GM10248 (cell line): ENCODE results near the gene PIK3C2A.
"Not testable (repeated sequence)": the region's sequence is repeated elsewhere in the genome, so short reads cannot be mapped to it uniquely, and the experiment has no call there.

Source experiments
- CTCF ChIA-PET: fragments of 300-600 bp; sonication (Branson Sonifier 250); formaldehyde crosslinking; extraction: SDS; loops from one replicate; lab custom pipeline; 2021; ENCODE audit warnings: antibody characterized with exemption; lab: Yijun Ruan, JAX
- POLR2A ChIA-PET: fragments of 350-650 bp; sonication (Branson Sonifier 250); formaldehyde crosslinking; extraction: SDS; loops from one replicate; lab custom pipeline; 2020; ENCODE audit warnings: antibody characterized with exemption; lab: Yijun Ruan, JAX
- DNase-seq: peaks from one replicate; pipeline ENCODE4 v3.0.0; 2012; ENCODE audit errors: extremely low spot score
- TF ChIP-seq, protein P1 (sequence below): IDR thresholded peaks from 2 replicates; pipeline ENCODE4 v1.5.1; 2012; ENCODE audit warnings: mild to moderate bottlenecking, low read depth; ENCODE audit errors: extremely low read depth, missing control alignments, control extremely low read depth

Gene PIK3C2A

DNA sequence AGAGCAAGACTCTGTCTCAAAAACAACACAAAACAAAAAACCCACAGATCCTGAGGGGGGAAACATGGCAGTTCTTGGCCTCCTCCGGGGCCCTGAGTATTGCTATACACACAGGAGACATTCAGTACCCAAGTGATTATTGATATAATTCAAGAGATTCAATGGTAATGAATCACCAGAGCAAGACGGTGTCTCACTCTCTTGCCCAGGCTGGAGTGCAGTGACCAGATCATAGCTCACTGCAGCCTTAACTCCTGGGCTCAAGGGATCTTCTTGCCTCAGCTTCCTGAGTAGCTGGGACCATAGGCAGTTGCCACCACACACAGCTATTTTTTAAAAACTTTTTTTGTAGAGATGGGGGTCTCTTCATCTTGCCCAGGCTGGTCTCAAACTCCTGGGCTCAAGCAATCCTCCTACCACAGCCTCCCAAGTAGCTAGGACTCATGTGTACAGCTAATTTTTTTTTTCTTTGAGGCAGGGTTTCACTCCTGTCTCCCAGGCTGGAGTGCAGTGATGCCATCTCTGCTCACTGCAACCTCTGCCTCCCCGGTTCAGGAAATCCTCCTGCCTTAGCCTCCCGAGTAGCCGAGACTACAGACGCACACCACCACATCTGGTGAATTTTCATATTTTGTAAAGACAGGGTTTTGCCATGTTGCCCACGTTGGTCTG is 21.8 kb upstream of the PIK3C2A start:
- DNase-seq = no peak
- ChIA-PET POLR2A (interaction anchor here (0.7 kb wide), 1 partner anchor 22 kb away, joined by 3 read pairs; the partner anchor contains the start of gene PIK3C2A), CTCF (interaction anchor here (0.7 to 3.2 kb wide), 36 partner anchors 8 to 491 kb away, joined by 3 to 22 read pairs (median 4); partner anchors contain the start of genes NUCB2 and PIK3C2A)
- TF ChIP-seq, protein P1, sequence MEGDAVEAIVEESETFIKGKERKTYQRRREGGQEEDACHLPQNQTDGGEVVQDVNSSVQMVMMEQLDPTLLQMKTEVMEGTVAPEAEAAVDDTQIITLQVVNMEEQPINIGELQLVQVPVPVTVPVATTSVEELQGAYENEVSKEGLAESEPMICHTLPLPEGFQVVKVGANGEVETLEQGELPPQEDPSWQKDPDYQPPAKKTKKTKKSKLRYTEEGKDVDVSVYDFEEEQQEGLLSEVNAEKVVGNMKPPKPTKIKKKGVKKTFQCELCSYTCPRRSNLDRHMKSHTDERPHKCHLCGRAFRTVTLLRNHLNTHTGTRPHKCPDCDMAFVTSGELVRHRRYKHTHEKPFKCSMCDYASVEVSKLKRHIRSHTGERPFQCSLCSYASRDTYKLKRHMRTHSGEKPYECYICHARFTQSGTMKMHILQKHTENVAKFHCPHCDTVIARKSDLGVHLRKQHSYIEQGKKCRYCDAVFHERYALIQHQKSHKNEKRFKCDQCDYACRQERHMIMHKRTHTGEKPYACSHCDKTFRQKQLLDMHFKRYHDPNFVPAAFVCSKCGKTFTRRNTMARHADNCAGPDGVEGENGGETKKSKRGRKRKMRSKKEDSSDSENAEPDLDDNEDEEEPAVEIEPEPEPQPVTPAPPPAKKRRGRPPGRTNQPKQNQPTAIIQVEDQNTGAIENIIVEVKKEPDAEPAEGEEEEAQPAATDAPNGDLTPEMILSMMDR = no peak

DNA sequence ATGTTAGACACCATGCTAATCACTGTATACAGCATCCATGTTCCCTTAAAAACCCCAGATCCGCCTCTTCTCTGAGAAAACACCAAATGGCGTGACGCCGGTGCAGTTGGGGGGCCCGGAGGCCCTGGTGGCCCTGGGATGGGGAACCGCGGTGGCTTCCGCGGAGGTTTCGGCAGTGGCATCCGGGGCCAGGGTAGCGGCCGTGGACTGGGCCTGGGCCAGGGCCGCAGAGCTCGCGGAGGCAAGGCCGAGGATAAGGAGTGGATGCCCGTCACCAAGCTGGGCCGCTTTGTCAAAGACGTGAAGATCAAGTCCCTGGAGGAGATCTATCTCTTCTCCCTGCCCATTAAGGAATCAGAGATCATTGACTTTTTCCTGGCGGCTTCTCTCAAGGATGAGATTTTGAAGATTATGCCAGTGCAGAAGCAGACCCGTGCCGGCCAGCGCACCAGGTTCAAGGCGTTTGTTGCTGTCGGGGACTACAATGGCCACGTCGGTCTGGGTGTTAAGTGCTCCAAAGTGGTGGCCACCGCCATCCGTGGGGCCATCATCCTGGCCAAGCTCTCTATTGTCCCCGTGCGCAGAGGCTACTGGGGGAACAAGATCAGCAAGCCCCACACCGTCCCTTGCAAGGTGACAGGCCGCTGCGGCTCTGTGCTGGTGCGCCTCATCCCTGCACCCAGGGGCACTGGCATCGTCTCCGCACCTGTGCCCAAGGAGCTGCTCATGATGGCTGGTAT is 20.6 kb upstream of the PIK3C2A start:
- POLR2A ChIA-PET, DNase-seq: not testable (repeated sequence)
- CTCF ChIA-PET = interaction anchor here (1.5 to 3.2 kb wide), 7 partner anchors 10 to 299 kb away, joined by 4 to 21 read pairs (median 6); no protein-coding TSS in a partner anchor

DNA sequence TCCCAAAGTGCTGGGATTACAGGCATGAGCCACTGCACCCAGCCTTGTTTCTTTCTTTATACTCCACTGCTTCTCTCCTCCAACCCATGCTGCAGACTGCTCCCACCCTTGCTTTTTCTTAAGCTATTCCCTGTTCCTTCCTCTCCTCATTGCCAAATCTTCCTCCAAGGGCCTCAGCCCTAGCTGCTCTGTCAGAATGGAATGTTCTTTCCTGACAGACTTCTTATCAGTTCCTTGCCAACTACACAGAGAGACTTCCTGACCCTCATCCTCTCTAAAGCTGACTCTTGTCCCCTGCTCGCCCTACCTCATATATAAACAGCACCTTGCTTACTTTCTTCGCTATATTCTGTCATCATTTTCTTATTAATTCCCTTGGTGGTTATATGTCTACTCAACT is 16.9 kb upstream of the PIK3C2A start:
- DNase-seq = no peak
- CTCF ChIA-PET = no interaction called here
- TF ChIP-seq, protein P1 = no peak
- POLR2A ChIA-PET = no interaction called here

DNA sequence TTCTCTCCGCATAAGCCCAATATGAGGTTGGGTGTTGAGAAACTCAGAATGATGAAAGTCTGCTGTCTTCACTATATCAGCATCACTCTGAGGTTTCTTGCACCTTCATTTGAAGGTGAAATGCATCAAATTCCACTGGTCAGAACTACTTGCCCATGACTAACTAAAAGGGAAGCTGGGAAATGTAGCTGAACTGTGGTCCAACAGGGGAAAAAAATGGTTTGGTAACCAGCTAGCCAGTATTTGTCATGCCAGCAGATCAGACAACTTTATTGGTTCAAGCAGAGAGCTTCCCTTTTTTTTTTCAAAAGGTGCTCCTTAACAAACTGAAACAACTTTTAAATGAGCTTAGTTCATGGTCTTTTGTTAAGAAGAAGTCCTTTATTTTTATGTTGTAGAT is 14.2 kb upstream of the PIK3C2A start:
- no peak for DNase-seq
- ChIA-PET CTCF (interaction anchor here (1.0 to 2.3 kb wide), 4 partner anchors 8 to 290 kb away, joined by 3 to 8 read pairs (median 4); no protein-coding TSS in a partner anchor), POLR2A (no interaction called here)
- TF ChIP-seq, protein P1 = no peak

DNA sequence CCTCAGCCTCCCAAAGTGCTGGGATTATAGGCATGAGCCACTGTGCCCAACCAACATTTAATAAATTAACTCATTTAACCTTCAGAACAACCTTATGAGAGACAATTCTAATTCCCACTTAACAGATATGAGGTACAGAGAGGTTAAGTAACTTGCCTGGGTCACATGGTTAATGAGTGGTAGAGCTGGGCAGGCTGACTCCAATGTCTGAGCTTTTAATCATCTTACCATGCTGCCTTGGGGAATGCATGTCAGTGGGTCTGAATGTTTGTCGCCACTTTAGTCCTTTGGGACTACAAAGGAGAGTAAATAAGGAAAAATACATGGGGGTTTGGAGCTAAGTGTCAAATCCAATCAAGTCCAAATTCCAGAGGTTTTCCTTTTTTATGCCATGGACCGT is 11.2 kb upstream of the PIK3C2A start:
- TF ChIP-seq, protein P1 = no peak
- DNase-seq = no peak
- ChIA-PET CTCF (interaction anchor here (0.7 to 3.9 kb wide), 6 partner anchors 8 to 165 kb away, joined by 3 to 21 read pairs (median 3); no protein-coding TSS in a partner anchor), POLR2A (no interaction called here)

DNA sequence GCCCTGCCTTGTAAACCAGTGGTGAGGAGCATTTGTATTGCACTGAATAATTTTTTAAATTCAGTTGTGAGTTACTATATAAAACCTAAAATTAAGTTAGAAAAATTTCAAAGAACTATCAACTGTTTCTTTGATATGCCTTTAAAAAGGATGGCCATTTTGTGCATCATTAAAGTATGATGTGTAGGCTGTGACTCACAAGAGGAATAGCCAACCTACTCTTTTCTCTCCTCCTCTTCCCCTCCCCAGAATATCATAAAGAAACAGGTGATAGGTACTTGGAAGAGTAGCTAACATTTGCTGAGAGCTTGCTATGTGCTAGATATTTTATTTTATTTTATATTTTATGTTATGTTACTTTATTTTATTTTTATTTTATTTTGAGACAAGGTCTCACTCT is 10.6 kb upstream of the PIK3C2A start:
- TF ChIP-seq, protein P1 = no peak
- ChIA-PET CTCF (interaction anchor here (1.0 to 3.9 kb wide), 4 partner anchors 8 to 23 kb away, joined by 3 to 21 read pairs (median 3); no protein-coding TSS in a partner anchor), POLR2A (no interaction called here)
- DNase-seq = no peak
